SIG-M5 treated with dmso at 0.1 percent for 504 hours (cell line): ENCODE measurements around the gene SEC61B.
"Not testable (repeated sequence)": the region's sequence is repeated elsewhere in the genome, so short reads cannot be mapped to it uniquely, and the experiment has no call there.

Experiments used
- DNase-seq: peaks from one replicate; lab custom pipeline; 2025; ENCODE audit not compliant: unreplicated experiment; lab: John Stamatoyannopoulos, UW

Gene SEC61B

DNA sequence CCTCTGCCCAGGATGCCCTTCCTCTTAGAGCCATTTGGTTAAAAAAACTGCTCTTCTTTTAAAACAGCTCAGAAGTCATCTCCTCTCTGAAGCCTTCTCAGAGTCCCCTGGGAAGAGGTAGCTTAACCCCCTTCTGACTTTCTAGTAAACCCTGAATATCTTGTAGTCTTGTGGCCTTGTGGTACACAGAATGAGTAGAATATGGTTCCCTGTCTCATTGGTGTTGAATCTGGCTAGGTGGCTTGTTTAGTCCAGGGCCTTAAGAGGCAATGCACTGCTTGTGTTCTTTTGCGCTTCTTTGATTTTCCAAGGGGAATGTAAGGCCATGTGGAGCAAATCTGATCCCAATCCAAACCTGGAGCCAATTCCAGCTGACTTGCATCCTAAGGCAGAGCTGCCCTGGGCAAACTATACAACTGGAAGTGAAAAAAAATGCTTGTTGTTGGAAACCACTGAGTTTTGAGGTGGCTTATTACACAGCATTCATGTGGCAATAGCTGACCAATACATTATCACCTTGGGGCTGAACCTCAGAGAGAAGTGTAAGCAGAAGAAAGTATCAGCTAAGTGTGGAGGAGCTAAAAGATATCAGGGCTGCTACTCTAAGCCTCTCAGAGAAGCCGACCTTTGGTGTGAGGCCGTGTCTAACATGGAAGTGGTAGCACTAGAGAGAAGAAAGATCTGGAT lies 31.3 kb upstream of the SEC61B start:
- no peak for DNase-seq

DNA sequence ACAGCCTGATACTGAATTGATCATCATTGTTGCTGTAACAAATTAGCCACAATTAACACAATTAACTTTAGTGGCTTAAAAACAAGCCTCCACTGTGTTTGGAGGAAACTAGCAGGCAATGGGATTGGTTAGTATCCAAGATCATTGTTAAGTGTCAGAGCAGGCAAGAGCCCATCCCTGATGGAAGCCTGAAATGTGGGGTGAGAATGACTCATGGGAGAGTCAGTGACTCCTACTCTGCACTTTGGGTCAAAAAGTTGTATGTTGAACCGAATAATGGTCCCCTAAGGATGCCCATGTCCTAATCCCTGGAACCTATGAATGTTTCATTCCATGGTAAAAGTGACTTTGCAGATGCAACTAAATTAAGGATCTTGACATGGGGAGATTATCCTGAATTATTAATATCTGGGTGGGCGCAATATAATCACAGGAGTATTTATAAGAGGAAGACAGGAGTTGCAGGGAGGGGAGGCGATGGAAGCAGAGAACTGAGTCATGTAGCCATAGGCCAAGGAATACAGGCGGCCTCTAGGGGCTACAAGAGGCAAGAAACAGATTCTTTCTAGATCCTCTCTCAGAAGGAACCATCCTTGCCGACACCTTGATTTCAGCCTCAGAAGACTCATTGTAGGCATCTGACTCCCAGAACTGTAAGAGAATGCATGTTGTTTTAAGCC lies 29.2 kb upstream of the SEC61B start:
- peak; percentile 7 for DNase-seq

DNA sequence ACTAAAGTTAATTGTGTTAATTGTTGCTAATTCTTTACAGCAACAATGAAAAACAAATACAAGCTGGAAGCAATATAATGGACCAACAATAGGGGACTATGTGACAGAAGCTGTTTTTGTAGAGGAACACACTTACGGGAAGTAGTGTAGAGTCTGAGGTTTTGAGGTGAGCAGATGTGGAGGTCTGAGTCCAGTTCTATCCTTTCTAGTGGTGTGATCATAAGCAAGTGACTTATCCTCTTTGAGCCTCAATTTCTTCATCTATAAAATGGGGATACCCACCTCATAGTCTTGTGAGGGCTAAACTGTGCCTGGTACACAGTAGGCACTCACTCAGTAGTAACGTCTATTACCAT lies 28.6 kb upstream of the SEC61B start:
- DNase-seq = no peak

DNA sequence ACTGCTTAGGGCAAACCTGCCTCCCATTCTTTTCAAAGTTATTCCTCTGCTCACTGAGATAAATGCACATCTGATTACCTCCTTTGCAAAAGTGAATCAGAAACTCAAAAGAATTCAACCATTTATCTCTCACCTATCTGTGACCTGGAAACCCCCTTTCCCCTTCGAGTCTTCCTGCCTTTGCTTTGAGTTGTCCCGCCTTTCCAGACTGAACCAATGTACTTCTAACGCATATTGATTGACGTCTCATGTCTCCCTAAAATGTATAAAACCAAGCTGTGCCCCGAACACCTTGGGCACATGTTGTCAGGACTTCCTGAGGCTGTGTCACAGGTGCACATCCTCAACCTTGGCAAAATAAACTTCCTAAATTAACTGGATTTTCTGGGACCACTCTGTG lies 25.6 kb upstream of the SEC61B start:
- not testable (repeated sequence) for DNase-seq

DNA sequence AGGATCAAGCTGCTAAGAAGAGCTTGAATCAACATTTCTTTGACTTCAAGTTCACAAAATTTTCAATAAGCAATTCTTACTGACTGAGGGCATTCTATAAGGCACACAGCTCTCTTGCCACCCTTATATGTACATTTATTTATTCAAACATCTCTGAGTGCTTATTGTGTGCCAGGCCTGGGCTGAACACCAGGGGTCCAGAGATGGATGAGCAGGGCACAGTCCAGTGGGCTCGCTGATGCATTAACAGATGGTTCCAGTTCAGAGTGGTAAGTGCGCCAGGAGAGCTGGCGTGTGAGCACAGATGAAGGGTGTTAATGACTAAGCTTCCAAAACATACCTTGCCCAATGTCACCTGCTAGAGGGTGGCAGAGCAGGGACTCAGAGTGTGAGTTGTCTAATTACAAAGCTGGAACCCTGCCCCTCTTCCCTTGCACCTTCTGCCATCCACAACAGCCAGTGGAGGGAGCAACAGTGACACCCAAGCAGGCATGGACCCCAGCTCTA lies 24.9 kb upstream of the SEC61B start:
- no peak for DNase-seq

DNA sequence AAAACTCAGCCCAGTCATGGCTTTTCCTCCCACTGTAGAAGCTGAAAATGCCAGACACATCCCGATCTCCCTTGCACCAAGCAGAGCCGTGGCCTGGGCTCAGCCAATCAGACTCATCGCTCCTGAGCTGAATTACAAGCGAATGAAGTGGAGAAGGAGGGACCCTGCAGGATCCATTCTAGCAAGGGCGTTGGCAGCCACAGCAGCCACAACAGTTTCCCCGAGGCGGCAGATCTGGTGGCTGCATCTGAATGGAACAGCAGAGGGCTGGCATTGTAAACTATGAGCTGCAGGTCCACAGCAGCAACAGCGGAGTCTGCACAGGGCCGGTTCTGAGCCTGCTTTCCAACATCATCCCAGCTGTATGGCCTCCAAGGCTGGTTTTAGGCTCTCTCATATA lies 24.1 kb upstream of the SEC61B start:
- no peak for DNase-seq

DNA sequence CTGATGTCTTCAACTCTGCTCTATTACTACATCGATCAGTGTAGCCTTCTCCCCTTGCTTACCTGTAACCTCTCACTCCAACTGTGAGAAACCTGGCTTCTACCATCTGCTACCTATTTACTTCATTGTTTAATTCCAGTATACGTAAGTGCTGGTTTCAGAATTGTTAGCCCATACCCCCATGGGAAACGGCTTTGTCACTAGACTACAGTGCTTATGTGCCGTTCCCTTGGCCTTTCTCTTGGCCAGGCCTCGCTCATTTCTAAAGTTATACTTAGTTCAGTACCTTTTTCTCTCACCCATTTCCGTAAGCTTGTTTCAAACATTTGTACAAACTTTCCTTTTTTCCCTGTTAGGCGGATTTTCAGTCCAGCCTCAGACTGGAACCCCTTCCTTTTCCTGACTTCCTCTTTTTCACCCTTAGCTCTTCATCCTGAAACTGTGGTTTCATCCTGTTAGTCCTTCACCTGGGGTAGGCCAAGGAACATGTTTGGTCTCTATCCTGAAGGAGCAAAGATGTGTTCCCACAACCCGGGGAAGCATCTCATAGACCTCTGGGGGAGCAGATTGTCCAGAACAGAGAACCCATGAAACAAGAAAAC lies 22.0 kb upstream of the SEC61B start:
- no peak for DNase-seq

DNA sequence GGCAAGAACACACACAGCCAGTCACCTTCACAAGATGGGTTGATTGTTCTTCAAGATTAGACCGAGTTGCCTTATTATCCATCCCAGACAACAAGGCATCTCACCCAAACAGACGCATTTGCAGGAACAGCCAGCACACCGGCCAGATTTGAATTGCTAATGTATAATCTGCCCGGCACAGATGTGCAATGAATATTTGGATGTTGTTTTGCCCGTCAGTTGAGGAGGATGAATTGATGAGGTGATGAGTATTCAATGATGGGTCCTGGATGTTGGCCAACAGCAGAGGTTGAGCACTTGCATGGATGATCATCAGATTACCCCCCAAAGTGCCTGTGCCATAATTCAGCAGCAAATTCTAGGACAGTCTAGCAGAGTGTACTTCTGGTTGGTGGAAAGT lies 20.5 kb upstream of the SEC61B start:
- DNase-seq = no peak

DNA sequence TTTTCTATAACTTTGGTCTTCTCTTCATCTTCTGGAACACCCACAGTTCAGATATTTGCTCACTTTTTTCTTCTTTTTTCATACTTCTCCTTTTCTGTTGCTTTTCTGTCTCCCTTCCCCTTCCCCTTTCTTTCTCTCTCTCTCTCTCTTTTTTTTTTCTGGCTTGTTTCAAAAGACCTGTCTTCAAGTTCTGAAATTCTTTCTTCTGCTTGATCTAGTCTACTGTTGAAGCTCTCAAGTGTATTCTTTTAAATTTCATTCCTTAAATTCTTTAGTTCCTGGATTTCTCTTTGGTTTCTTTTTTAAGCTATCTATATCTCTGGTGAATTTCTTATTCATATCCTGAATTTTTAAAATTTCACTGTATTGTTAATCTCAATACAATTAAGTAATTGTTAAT lies 11.5 kb upstream of the SEC61B start:
- peak; percentile 35 for DNase-seq

DNA sequence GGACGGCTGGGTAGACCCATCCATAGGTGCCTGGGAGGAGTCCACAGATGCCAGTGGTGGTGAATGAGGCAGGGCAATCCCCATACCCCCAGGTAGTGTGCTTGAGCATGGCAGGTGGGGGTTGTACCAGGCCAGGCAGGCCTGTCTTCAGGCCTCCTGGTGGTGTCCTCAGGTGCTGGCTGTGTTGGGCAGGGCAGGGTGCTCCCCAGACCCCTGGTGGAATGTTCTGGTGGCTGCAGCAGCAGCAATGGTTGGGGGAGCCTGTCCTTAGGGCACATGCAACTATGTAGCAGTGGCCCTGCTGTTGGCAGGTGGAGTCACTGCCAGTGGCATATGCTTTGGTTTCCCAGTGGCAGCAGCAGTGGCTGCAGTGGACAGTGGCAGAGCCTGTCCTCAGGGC lies 10.3 kb upstream of the SEC61B start:
- no peak for DNase-seq

DNA sequence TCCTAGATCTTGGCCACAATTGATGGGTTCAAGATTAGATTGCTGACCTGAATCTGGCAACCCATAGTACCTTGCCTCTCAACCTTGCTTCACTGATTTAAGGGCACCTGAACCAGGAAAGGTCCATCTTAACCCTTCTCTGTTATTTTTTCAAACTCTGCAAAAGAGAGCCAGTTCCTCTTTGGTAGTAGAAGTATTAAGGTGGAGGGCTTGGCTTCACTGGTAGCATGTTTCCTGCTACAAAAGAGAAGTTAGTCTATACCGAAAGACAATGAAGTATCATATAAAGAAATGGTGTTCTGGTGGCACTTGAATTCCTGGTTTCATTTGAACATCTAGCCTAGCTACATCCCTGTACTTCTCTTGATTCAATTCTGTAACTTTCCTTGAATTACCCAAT lies 8.9 kb upstream of the SEC61B start:
- DNase-seq = no peak

DNA sequence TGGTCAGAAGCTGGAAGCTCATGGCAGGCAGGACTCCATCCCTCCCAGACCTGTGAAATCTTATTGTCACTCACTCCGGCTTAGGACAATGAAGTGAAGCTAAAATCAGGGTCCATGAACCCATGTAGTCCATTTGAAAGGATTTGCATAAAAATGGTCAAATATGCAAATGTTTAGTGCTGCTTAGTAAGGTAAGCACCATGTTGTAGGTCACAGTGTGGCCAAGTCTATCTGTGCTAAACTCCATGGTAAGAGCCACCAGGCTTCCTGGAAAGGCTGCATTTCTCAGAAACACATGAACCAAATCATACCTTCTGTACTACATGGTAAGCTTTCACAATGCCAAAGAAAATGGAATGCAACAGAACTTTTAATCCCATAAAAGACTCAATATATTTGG lies 6.0 kb upstream of the SEC61B start:
- no peak for DNase-seq

DNA sequence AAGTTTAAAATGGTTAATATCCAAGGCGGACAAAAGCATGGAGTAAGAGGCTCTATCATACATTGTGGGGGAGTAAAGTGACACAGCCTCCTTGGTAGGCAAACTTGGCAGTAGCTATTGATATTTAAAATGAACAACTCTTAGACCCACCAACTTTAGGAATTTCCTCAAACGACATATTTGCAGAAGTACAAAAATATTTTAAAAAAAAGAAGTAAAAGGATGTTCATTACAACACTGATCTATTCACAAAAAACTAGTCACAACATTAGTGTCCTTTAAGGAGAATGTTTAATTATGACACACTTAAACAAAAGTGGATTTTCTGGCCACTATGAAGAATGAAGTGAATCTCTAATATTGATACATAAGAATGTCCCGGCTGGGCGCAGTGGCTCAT lies 2.1 kb upstream of the SEC61B start:
- DNase-seq = no peak

DNA sequence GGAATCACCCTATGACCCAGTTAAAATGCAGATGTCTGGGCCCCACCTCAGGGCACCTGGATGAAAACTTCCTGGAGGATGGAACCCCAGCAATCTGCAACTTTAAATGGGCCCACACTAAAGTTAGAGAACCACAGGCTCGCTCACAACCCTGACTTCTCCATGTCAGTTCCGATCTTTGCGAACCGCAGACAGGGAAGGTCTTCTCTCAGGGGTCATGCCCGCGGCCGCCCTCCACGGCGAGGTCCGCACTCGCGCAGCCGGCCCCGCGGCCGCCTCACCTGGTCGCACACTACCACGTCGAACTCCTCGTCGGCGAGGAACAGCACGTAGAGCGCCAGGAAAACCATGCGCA lies 839 bp upstream of the SEC61B start:
- DNase-seq = no peak

DNA sequence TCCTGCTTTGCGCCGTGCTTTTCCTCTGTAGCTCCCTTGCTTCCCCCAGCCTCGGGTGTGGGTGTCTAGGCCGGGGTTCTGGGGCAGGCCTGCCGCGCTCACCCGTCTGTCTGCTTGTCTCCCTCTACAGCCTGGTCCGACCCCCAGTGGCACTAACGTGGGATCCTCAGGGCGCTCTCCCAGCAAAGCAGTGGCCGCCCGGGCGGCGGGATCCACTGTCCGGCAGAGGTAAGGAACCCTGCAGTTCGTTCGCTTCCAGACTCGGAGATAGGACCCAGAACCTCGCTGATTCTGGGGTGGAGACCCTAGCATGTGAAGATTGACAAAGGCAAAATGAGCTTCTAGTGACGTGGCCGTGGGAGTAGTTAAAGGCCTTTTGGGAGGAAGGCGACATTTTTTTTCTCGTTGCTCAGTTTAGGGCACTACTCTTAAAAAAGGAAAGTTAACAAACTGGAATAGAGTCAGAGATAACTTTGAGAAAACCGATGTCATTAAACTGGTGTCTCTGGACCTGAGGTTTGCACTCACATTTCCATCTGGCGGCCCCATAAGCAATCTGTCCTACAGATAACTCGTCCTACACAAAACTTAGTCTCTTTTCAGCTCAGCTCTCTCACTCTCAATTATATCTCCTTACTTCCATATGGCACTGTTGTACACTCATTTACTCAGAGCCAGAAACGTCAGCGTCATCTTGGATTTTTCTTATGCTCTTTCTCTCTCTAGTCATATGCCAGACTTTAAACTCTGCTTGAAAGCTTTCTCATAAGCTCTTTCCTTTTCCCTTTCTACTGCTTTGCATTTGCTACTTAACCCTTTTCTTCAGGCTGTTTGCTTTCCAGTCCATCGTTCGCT lies 561 bp downstream of the SEC61B start:
- DNase-seq = no peak

DNA sequence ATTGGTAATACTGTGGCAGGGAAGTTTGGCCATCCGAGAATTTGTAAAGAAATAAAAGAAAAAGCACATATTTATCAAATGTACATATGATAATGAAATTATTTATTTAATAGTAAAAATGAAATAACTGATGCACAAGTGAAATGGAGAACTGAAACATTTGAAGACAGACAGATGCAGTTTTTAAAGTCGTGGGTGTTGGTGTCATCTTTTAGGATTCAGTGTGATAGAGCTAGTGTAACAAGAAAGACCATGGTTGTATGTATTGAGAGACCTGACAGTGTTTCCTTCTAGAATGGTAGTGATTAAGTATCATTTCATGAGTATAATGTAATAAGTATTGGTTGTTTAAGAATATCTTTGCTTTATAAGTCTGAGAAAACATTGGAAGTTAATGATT lies 2.4 kb downstream of the SEC61B start:
- DNase-seq = no peak

DNA sequence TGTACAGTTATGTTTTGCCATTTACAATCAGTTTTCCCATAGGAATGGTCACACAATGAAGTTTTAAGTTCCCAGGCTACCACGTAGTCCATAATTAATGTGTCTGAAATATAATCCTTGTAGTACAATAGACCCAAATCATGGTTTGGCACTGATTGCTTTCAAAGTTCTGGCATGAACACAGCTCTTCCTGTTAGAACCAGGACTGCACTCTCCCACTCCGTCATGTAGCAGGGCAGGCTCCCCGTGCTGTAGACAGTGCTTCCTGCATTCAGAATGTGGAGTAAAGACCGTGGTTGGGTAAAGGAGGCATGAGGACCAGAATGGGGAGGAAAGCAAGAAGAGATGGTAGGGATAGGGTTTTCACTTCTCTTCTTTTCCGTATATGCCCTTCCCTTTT lies 4.0 kb downstream of the SEC61B start:
- no peak for DNase-seq

DNA sequence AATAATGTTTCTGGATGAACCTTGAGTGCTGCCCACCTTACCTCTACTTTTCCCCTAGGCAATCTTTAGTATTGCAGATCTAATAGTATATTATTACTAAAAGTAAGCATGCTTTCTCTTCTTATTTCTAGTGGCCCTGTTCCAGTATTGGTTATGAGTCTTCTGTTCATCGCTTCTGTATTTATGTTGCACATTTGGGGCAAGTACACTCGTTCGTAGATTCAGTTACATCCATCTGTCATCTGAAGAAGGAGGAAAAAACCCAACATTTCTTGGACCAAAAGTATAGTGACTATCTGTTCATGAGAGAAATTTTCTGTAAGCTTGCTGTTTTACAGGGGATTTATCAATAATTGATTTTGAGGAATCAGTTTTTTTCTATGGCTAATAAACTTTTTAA lies 8.1 kb downstream of the SEC61B start:
- DNase-seq = no peak

DNA sequence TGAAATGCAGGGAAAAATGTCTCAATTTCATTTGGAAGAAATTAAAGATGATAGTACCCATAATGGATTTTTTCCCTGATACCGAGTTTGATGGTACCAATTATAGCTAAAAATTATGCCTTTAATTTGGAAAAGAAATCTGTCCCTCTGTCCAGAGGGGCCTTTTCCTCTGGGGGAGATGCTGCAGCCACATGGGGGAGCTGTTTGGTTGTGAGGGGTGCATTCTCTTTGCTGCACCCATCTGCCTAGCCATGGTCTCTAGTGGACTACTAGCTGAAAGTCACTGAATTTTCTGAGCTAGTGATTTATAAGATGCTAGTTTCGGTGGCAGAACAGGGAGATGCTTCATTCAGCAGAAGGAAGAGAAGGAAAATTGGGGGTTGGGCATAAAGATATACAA lies 9.6 kb downstream of the SEC61B start:
- DNase-seq = no peak

DNA sequence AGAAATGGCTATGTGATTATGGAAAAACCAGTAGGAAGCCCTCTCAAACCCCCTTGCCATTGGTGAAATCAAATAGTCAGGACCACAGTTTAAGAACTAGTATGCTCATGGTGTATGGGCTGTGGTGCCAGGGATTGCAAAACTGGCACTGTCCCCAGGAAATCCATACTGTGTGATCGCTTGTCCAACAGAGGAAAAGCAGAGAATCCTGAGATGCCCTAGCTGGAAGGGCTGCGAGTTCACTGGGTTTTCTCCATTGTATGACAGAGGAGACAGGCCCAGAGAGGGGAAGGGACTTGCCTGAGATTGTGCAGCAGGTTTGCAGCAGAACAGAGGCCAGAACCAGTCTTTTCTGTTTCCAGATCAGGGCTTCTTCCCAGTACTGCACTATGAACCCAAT lies 12.5 kb downstream of the SEC61B start:
- no peak for DNase-seq

DNA sequence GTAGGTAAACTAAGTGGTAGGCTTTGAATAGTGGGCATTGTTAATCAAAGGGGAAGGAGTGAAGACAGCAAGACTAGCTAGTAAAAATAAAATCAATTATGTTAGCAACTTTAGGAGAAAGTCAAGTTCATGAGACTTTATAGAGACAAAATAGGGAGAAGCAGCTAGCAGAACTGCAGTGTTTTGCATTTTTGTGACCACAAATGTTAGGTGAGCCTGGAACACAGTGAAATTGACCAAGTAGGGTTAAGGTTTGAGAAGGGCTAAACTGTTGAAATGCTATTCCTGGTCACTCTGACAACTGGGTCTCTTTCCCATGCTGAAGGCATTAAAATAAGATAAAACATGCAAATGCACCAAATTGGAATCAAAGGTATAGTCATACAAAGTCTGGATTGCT lies 13.0 kb downstream of the SEC61B start:
- no peak for DNase-seq
